ENCODE results near the gene RSPH1.
"Not testable (repeated sequence)": the region's sequence is repeated elsewhere in the genome, so short reads cannot be mapped to it uniquely, and the experiment has no call there.

RSPH1 gene

GRCh38 chr21:42480736-42481135 lies 15.3 kb downstream of the RSPH1 start:
- no peak for DNase-seq

DNA sequence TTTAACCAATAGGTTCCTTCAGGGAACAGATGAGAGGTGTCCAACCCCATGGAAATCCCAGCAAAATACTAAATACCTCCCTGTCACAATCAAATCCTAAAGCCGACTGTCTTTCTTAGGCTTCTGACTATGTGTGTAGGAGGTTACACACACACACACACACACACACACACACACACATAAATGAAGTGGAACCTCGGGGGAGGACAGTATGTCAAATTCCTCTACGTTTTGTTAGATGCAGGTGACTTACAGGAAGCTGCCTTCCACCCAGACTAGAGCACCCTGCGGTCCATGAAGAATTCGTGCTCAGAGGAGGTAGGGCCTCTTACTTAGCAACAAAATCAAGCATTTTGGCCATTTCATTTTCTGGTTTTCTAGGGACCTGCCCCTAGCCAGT lies 16.4 kb downstream of the RSPH1 start:
- no peak for DNase-seq

- DNase-seq = no peak
Observed at GRCh38 chr21:42478504-42478903, 17.5 kb downstream of the RSPH1 start.

- DNase-seq = no peak
Observed at GRCh38 chr21:42476388-42477331, 19.4 kb downstream of the RSPH1 start.

- DNase-seq = no peak
Observed at GRCh38 chr21:42475526-42476387, 20.3 kb downstream of the RSPH1 start.

DNA sequence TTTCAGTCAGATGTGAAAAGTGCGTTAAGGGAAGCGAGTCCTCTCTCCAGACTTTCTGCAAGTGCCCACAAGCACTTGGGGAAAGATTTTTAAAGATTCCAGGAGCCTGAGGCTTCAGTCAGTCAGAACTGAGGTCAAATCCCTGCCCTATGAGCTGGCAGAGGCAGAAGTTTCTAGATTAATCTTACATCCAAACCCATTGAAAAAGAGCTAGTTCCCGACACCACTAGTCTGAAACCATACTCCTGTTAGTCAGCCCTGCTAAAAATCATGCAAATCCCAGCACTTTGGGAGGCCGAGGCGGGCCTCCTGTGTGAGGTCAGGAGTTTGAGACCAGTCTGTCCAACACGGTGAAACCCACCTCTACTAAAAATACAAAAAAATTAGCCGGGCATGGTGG lies 21.0 kb downstream of the RSPH1 start:
- no peak for DNase-seq

GRCh38 chr21:42474043-42474831 lies 21.8 kb downstream of the RSPH1 start:
- DNase-seq = no peak

DNA sequence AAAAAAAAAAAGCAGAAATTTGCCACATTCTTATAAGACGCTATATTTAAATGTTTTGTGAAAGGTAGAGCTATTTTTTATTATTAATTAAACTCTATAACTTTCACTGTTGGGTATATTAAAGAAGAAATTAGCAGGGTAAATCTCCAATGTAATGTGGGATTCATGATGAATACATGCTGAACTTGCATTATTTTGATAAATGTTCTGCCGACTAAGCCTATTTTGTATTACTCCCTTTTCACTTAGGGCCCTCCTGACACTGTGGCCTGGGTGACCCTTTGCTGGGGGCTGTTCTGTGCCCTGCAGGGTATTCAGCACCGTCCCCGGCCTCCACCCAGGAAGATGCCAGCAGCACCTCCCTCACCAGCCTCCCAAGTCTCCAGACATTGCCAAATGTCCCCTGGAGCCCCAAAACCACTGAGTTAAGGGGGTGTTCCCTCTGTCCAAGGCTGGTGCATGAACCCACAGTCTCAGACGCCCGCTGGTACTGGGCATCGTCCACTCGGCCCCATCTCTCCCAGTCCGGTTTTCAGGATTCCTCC lies 22.5 kb downstream of the RSPH1 start:
- DNase-seq = no peak

DNA sequence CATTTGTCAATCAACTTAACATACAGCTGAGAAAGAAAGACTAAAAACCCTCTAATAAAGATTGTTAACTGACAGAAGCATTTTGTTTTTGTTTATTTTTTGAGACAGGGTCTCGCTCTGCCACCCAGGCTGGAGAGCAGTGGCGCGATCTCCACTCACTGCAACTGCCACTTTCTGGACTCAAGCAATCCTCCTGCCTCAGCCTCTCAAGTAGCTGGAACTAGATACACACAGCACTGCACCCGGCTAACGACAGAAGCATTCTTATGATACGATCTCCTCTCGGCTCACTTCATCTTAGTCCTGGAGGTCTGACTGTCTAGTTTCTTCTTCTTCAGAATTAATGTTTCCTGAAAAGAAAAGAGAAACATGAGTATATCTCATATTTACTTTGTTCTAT lies 23.5 kb downstream of the RSPH1 start:
- DNase-seq = no peak

DNA sequence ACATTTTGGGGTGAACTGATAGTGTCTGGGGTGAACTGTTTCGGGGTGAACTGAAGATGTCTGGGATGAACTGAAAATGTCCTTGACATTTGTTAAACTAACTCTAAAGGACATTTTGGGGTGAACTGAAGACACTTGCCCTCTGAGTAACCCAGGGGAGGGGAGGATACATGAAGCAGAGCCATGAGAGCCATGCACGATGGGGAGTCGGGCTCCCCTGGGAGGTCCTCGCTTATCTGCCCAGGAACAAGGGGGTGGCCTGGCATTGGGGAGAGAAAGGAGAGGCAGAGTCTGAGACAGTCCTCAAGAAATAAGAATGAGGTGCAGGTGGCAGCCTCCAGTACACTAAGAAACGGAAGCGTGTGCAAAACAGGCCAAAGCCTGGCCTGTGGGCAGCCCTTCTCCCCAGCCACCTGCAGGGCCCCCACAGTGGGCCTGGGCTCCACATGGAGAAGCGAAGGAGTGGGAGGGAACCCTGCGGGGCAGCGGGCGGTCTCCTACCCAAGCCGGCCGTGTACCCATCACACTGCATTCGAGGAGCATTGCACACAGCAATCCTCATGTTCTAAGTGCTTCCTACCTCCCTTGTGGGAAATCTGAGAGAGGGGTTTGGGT lies 24.2 kb downstream of the RSPH1 start:
- no peak for DNase-seq

GRCh38 chr21:42471206-42471605 lies 24.8 kb downstream of the RSPH1 start:
- no peak for DNase-seq

DNA sequence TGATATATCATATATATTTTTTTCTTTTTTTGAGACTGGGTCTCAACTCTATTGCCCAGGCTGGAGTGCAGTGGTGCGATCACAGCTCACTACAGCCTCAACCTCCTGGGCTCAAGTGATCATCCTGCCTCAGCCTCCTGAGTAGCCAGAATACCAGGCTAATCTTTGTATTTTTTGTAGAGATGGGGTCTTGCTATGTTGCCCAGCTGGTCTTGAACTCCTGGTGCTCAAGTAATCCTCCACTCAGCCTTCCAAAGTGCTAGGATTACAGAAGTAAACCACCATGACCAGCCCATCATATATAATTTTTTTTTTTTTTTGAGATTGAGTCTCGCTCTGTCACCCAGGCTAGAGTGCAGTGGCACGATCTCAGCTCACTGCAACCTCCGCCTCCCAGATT lies 26.3 kb downstream of the RSPH1 start:
- not testable (repeated sequence) for DNase-seq

- no peak for DNase-seq
Observed at GRCh38 chr21:42469272-42469671, 26.8 kb downstream of the RSPH1 start.

- no peak for DNase-seq
Observed at GRCh38 chr21:42468491-42469131, 27.4 kb downstream of the RSPH1 start.

GRCh38 chr21:42467140-42467983 lies 28.7 kb downstream of the RSPH1 start:
- DNase-seq = no peak

GRCh38 chr21:42466700-42467099 lies 29.3 kb downstream of the RSPH1 start:
- DNase-seq = no peak

GRCh38 chr21:42465803-42466127 lies 30.3 kb downstream of the RSPH1 start:
- no peak for DNase-seq

DNA sequence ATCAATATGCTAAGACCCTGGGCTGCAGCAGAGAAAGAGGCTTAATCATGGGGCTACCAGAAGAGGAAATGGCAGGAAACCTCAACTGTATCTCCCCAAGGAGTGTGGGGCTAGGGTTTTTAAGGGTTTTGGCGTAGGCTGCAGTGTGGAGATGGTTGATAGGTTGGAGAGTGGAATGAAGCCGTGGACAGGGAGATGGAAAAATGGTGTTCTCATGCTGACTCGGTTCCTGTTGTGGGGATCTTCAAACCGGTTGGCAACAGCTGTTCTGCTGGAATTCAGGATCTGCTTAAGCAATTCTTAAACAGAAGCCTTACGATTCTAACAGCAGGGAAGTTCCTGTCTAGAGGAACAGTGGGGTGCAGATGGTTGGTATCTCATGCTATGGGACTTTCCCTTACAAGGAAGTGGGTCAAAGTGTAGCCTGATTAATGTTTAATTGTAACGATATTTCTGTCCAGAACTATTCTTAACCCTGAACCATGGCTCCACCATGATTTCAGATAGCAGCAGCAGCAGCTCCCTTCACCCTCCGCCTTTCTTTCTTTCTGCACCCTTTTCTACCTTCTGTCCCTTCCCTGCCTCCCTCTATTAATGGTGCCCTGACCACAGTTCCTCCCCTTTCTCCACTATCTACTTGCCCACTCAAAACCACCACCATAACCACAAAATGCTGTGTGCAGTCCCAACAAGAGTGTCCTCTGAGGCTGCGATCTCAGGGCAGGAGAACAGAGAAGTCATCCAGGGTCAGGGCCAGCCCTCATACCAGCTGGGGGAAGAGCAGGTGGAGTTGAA lies 30.8 kb downstream of the RSPH1 start:
- DNase-seq = no peak

DNA sequence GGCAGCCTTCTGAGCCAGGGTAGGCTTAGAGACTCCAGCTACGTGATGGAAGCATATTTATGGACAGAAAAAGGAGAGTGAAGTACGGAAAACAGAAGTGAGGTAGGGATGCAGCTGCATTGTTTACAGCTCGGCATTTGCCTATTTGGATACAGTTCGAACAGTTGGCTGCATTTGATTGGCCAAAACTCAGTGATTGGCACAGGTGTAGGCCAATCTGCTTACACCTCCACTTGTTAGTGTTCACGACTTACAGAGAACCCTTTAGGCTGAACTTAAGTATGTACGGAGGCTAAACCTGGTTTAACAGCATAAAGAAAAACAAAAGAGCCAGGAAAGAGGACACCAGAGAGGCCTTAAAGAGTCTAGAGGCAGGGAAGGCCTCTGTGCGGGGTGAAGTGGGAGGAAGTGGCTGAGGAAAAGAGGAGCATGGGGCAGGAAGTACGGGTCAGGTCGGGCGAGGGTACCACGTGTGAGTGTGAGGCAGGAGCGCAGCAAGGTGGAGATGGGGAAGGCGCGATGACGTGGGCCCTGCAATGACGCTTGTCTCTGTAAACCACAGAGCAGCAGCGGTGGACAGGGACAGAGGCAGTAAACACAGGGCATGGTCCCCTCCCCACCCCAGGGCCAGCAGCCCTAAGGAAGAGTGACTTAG lies 32.0 kb downstream of the RSPH1 start:
- peak in 1 of 4 experiments; percentile 51 for DNase-seq

Measured in activated naive CD4-positive, alpha-beta T cell (primary cell).